ENCODE data around the gene LSM10.

LSM10 gene

DNA sequence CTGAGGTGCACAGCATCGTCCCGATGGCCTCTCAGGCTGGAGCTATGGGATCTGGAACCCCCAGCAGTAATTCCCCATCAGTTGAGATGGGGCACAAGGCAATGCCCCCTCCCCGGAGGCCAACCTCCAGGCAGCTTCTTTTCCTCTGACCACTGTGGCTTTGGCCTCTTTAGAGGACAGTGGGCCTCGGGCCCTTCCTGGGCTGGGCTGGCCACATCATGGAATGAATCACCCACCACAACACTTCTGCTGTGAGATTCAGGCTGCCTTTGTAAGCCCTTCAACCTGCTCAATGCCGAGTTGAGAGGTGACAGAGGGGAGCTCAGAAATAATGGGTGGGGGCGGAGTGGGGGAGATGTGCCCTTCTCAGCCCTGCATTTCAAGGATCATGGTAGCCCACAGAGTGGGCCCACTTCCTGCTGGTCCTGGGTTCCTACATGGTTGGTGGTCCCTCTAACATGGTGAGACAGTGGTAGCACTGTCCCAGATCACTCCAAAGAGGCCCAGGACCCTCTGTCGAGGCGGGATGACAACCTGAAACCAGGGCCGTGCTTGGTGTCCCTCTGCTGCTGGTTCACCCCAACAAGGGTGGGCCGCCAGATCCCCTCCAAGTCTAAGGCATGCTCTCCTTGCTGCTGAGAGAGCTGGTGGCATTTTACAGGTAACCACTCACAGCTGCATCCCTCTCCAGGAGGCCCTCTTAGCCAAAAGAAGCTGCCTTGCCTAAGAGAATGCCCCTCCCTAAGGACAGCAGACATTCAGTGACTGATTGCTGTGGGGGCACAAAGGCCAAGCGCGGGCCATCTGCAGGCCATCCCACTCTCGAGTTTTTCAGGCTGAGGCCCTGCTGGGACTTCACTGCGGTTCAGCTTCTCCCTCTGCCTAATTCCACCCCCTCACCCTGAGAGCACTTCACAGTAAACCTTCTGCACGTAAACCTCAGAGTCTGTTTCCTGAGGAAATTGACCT lies 44.5 kb downstream of the LSM10 start:
- H3K27ac Mint-ChIP-seq: peak overlapping the region; percentile 67
- no peak for DNase-seq (ENCODE audit: low spot score in 2 of 2)
- ATAC-seq: no peak
- peaks cover 20% of the 10 kb centered on the region for H3K4me1 Mint-ChIP-seq
- H3K36me3 Mint-ChIP-seq: peaks cover 66% of the 10 kb centered on the region
- H3K4me3 Mint-ChIP-seq: no peak overlapping the region
- H3K9me3 Mint-ChIP-seq: no peaks in the 10 kb centered on the region

DNA sequence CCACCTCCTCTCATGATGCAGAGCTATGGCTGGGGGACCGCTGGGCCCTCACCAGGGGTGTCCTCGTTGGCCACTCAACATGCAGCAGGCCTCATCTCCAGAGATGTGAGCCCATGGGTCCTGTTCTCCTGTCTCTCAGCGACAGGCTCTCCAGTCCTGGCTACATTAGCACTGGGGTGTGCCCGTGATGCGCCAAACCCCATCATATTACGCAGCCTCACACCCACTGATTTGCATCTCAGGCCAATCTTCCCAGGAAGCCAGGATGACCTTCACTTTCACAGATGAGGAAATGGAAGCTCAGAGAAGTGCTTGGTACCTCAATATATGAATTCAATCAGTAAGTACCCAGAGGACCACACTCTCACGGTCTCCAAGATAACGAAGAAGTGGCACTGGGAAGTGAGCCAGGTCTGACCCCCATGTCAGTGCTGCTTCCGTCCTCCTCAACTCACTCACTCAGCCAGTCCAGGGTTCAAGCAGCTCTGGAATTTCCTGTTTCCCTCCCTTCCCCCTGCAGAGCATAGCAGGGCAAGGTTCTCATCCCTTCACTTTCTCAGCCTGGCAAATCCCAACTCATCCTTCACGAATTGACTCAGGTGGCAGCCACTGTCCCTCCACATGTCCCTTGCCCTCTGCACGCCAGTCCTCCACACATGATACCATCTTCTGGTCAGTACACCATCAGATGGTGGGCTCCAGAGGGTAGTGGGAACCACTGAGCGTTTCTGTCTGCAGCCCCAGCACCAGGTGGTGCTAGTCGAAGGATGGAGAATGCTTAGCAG lies 45.4 kb downstream of the LSM10 start:
- ATAC-seq (no peak), DNase-seq (ENCODE audit: low spot score in 2 of 2) (no peak)
- Mint-ChIP-seq H3K27ac (peak overlapping the region; percentile 67), H3K4me3 (no peak overlapping the region), H3K36me3 (peaks cover 66% of the 10 kb centered on the region), H3K9me3 (no peaks in the 10 kb centered on the region), H3K4me1 (peaks cover 20% of the 10 kb centered on the region)

- Mint-ChIP-seq H3K36me3 (peaks cover 65% of the 10 kb centered on the region), H3K27ac (peak overlapping the region; percentile 69), H3K4me3 (no peak overlapping the region), H3K9me3 (no peaks in the 10 kb centered on the region), H3K4me1 (peaks cover 20% of the 10 kb centered on the region)
- DNase-seq (ENCODE audit: low spot score in 2 of 2): no peak
- ATAC-seq: peak; percentile 3
These were observed 46.3 kb downstream of the LSM10 start for GRCh38 chr1:36351227-36351977.

GRCh38 chr1:36350659-36351226 lies 47.0 kb downstream of the LSM10 start:
- Mint-ChIP-seq H3K36me3 (peaks cover 66% of the 10 kb centered on the region), H3K4me1 (peaks cover 20% of the 10 kb centered on the region), H3K27ac (peak overlapping the region; percentile 69), H3K4me3 (peak overlapping the region; percentile 16), H3K9me3 (no peaks in the 10 kb centered on the region)
- ATAC-seq (peak; percentile 84), DNase-seq (ENCODE audit: low spot score in 2 of 2) (no peak)

DNA sequence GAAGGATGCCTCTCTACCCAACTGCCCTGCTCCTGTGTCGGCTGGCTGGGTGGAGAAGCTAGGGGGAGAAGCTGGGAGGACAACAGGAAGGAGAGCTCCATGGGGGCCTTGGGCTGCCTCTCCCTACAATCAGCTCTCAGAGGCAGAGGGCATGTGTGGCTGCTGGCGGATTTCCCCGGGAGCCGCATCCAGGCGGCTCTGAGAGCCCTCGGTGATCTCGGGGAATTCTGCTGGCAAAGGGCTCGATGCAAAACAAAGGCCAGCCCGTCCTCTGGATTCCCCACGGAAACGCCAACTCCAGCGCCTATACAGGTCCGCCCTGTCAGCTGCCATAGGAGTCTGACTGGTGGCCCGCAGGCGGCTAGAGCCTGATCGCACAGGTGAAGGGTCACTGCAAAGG lies 47.9 kb downstream of the LSM10 start:
- Mint-ChIP-seq H3K9me3 (no peaks in the 10 kb centered on the region), H3K27ac (no peak overlapping the region), H3K4me1 (peaks cover 20% of the 10 kb centered on the region), H3K36me3 (peaks cover 66% of the 10 kb centered on the region), H3K4me3 (no peak overlapping the region)
- no peak for DNase-seq (ENCODE audit: low spot score in 2 of 2)
- ATAC-seq: no peak

DNA sequence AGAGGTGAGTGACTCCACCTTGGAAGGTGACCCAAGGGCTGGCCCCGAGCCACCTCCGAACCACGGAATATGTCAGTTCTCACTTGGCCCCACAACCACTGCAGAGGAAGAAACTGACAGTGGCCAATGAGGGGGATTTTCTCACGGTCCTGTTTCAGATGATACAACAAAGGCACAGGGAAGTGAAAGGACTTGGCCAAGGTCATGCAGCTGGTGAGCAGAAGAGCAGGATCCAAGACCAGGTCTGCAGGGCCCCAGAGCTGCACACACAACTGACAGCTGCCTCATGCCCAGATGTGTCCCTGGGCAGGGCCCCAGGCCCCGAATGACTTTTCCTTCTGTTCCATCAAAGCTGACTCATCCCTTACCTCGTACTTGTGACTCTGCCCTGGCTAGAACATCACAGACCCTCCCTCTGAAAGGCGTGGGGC lies 48.5 kb downstream of the LSM10 start:
- peaks cover 67% of the 10 kb centered on the region for H3K36me3 Mint-ChIP-seq
- DNase-seq (ENCODE audit: low spot score in 2 of 2) (no peak), ATAC-seq (peak; percentile 16)
- peaks cover 20% of the 10 kb centered on the region for H3K4me1 Mint-ChIP-seq
- no peak overlapping the region for H3K4me3 Mint-ChIP-seq
- no peaks in the 10 kb centered on the region for H3K9me3 Mint-ChIP-seq
- H3K27ac Mint-ChIP-seq: no peak overlapping the region

- no peak overlapping the region for H3K4me3 Mint-ChIP-seq
- peaks cover 14% of the 10 kb centered on the region for H3K4me1 Mint-ChIP-seq
- DNase-seq (ENCODE audit: low spot score in 2 of 2): no peak
- no peaks in the 10 kb centered on the region for H3K9me3 Mint-ChIP-seq
- peak overlapping the region; percentile 40 for H3K27ac Mint-ChIP-seq
- H3K36me3 Mint-ChIP-seq: peaks cover 57% of the 10 kb centered on the region
- ATAC-seq: no peak
These were observed 50.9 kb downstream of the LSM10 start for GRCh38 chr1:36346741-36347370.

GRCh38 chr1:36345353-36345752 lies 52.4 kb downstream of the LSM10 start:
- peak overlapping the region; percentile 40 for H3K27ac Mint-ChIP-seq

DNA sequence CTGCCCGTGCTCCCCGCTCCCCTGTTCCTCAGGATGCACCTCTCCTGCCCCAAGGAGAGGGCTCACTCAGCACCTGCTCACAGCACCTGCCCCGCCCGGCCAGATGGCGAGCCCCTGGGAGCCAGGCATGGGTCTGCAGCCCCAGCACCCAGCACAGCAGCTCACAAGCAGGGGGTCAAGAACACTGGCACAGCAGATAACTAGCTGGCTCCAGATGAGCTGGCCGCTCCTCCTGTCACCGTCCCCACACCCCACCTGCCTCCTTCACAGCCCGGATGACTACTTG lies 53.4 kb downstream of the LSM10 start:
- Mint-ChIP-seq H3K4me1 (peaks cover 3% of the 10 kb centered on the region), H3K36me3 (peaks cover 72% of the 10 kb centered on the region), H3K4me3 (no peak overlapping the region), H3K9me3 (no peaks in the 10 kb centered on the region), H3K27ac (peak overlapping the region; percentile 40)
- no peak for ATAC-seq
- no peak for DNase-seq (ENCODE audit: low spot score in 2 of 2)

More at GRCh38 chr1:36345353-36345752, 52.4 kb downstream of the LSM10 start:
- peaks cover 2% of the 10 kb centered on the region for H3K4me1 Mint-ChIP-seq
- H3K4me3 Mint-ChIP-seq: no peak overlapping the region
- no peak for ATAC-seq
- H3K9me3 Mint-ChIP-seq: no peaks in the 10 kb centered on the region
- peaks cover 68% of the 10 kb centered on the region for H3K36me3 Mint-ChIP-seq
- DNase-seq (ENCODE audit: low spot score in 2 of 2): no peak

- H3K36me3 Mint-ChIP-seq: peaks cover 67% of the 10 kb centered on the region
- H3K9me3 Mint-ChIP-seq: no peaks in the 10 kb centered on the region
- peak overlapping the region; percentile 40 for H3K27ac Mint-ChIP-seq
- no peak for DNase-seq (ENCODE audit: low spot score in 2 of 2)
- no peak for ATAC-seq
- peaks cover 9% of the 10 kb centered on the region for H3K4me1 Mint-ChIP-seq
- H3K4me3 Mint-ChIP-seq: no peak overlapping the region
These were observed 53.9 kb downstream of the LSM10 start for GRCh38 chr1:36343651-36344394.
